T-cell (primary cell): ENCODE results near the gene RAPH1. TPM values are rescaled to one million over a fixed set of nuclear protein-coding genes. Genes with fewer than 3 reads are reported as not detected.

Source experiments
- ATAC-seq, 4 experiments: fragments of 200-7000 bp in 3 of 4; fragments of 150-1000 bp in 1 of 4; cut with Tn5 transposase; replicated peaks in 1 of 4; 1 replicate in 3 of 4; 2 replicates in 1 of 4; pipeline ENCODE4 v1.10.0; 2021; ENCODE audit warnings: moderate library complexity in 3 of 4, mild to moderate bottlenecking in 2 of 4, moderate number of reproducible peaks in 1 of 4
- CTCF ChIA-PET, 2 donors: fragments of 300-600 bp; sonication (Branson Sonifier 250); formaldehyde crosslinking; loops; one replicate each; lab custom pipeline; 2022; ENCODE audit warnings: antibody characterized with exemption in 2 of 2; lab: Charles Lee
- POLR2A ChIA-PET, 2 donors: fragments of 300-600 bp; sonication (Branson Sonifier 250); formaldehyde crosslinking; loops; one replicate each; lab custom pipeline; 2022; ENCODE audit warnings: antibody characterized with exemption in 2 of 2; lab: Charles Lee
- DNase-seq, 35 experiments: peaks; one replicate each; pipeline versions ENCODE4 v3.0.0 to v3.0.0-alpha.2; 2013 to 2023
- H3K27ac ChIP-seq: one replicate; pipeline ENCODE4 v1.5.1; 2013; ENCODE audit warnings: low read length
- H3K27me3 ChIP-seq, 2 experiments: replicated peaks in 1 of 2; 1 replicate in 1 of 2; 2 replicates in 1 of 2; pipeline versions ENCODE4 v1.6.1 to v1.7.0; 2013; ENCODE audit warnings: low read length in 1 of 2, mixed read lengths in 1 of 2; ENCODE audit not compliant: control insufficient read depth in 2 of 2, insufficient read depth in 2 of 2; ENCODE audit errors: extremely low read depth in 1 of 2
- H3K36me3 ChIP-seq, 2 donors: 1 replicate in 1 of 2; 2 replicates in 1 of 2; pipeline versions ENCODE4 v1.6.1 to v1.7.0; 2013; ENCODE audit warnings: low read length in 1 of 2; ENCODE audit not compliant: control insufficient read depth in 2 of 2, insufficient read depth in 1 of 2; ENCODE audit errors: extremely low read depth in 1 of 2
- H3K4me1 ChIP-seq, 2 experiments: 1 replicate in 1 of 2; 2 replicates in 1 of 2; pipeline versions ENCODE4 v1.6.1 to v1.7.0; 2013; ENCODE audit warnings: low read length in 2 of 2, mixed read lengths in 1 of 2; ENCODE audit not compliant: insufficient read depth in 2 of 2, control insufficient read depth in 1 of 2; ENCODE audit errors: extremely low read depth in 1 of 2
- H3K4me3 ChIP-seq, 2 donors: 1 replicate in 1 of 2; 2 replicates in 1 of 2; pipeline versions ENCODE4 v1.5.1 to v1.7.0; 2013; ENCODE audit warnings: mild to moderate bottlenecking in 2 of 2, low read length in 1 of 2, moderate library complexity in 1 of 2; ENCODE audit not compliant: control insufficient read depth in 1 of 2; ENCODE audit errors: extremely low read depth in 1 of 2
- H3K9me3 ChIP-seq: 2 replicates; pipeline ENCODE4 v1.7.0; 2013
- H3K27ac Mint-ChIP-seq, 2 donors: one replicate each; pipeline ENCODE4 v1.8.0; 2020 to 2021; ENCODE audit warnings: mild to moderate bottlenecking in 2 of 2, mixed read lengths in 2 of 2
- H3K27me3 Mint-ChIP-seq, 2 donors: one replicate each; pipeline ENCODE4 v1.8.0; 2021 to 2022; ENCODE audit warnings: mixed read lengths in 2 of 2
- H3K36me3 Mint-ChIP-seq: one replicate; pipeline ENCODE4 v1.8.0; 2021; ENCODE audit warnings: mixed read lengths
- H3K4me1 Mint-ChIP-seq, 3 donors: one replicate each; pipeline ENCODE4 v1.8.0; 2020 to 2022; ENCODE audit warnings: mixed read lengths in 3 of 3, mild to moderate bottlenecking in 1 of 3
- H3K4me3 Mint-ChIP-seq, 3 donors: one replicate each; pipeline ENCODE4 v1.8.0; 2020 to 2022; ENCODE audit warnings: mild to moderate bottlenecking in 3 of 3, mixed read lengths in 3 of 3, moderate library complexity in 3 of 3
- H3K9me3 Mint-ChIP-seq, 3 donors: one replicate each; pipeline ENCODE4 v1.8.0; 2020 to 2022; ENCODE audit warnings: mixed read lengths in 3 of 3
- WGBS: methylation state at CpG from one replicate; pipeline ENCODE4 v1.1.5; 2013; ENCODE audit warnings: missing lambda C conversion rate; ENCODE audit not compliant: insufficient coverage; 5-methylcytosine and 5-hydroxymethylcytosine counted together
- total RNA-seq, 35 experiments: library from RNA in 6 of 35; stranded (reverse) in 6 of 35; fragments of 120-200 nt in 1 of 35; gene quantifications; one replicate each; pipeline versions ENCODE4 v1.2.1 to v1.2.4 and lab custom pipeline; 2013 to 2026

The RAPH1 gene
- total RNA-seq, 5 donors from 2014 or later (not counting 1 experiment from before 2014, with no cell fraction given), result 1.4 to 4.4 (median 2.8) TPM

GRCh38 chr2:203492965-203493364 is 42.1 kb downstream of the RAPH1 start:
- peak in 2 of 4 experiments; percentile 48 to 55 for ATAC-seq
- Histone ChIP-seq H3K4me1 (no peaks in the 10 kb centered on the region), H3K4me3 (no peak overlapping the region), H3K9me3 (no peaks in the 10 kb centered on the region), H3K36me3 (peaks cover 0 to 2% of the 10 kb centered on the region in 2 donors), H3K27me3 (no peaks in the 10 kb centered on the region), H3K27ac (no peak overlapping the region)
- Mint-ChIP-seq H3K36me3 (peaks cover 4% of the 10 kb centered on the region), H3K4me3 (no peak overlapping the region), H3K9me3 (no peaks in the 10 kb centered on the region), H3K27ac (peak overlapping the region; percentile 43 to 49), H3K27me3 (no peaks in the 10 kb centered on the region), H3K4me1 (peaks cover 1 to 15% (median 14%) of the 10 kb centered on the region in 3 donors)
- POLR2A ChIA-PET, result interaction anchor here in 1 of 2 donors (0.6 to 0.9 kb wide), 2 partner anchors 323 to 325 kb away, joined by 3 to 4 read pairs; no protein-coding TSS in a partner anchor
- CTCF ChIA-PET, result interaction anchor here in 1 of 2 donors (0.6 kb wide), 1 partner anchor 160 kb away, joined by 10 read pairs; no protein-coding TSS in a partner anchor
- WGBS, result no CpG with 5 or more reads among the region's 2 CpGs
- DNase-seq, result peak in 1 of 35 experiments; percentile 24

- no peaks in the 10 kb centered on the region for H3K4me1 ChIP-seq
- no CpG with 5 or more reads among the region's 3 CpGs for WGBS
- H3K27ac Mint-ChIP-seq, result no peak overlapping the region
- no peak overlapping the region for H3K4me3 ChIP-seq
- no peaks in the 10 kb centered on the region for H3K9me3 Mint-ChIP-seq
- ATAC-seq (no peak), DNase-seq (no peak)
- H3K27me3 ChIP-seq, result no peaks in the 10 kb centered on the region
- POLR2A ChIA-PET, result no interaction called here
- no peak overlapping the region for H3K27ac ChIP-seq
- H3K4me1 Mint-ChIP-seq, result peaks cover 0 to 14% (median 13%) of the 10 kb centered on the region in 3 donors
- no peak overlapping the region for H3K4me3 Mint-ChIP-seq
- H3K36me3 Mint-ChIP-seq, result peaks cover 4% of the 10 kb centered on the region
- no peaks in the 10 kb centered on the region for H3K27me3 Mint-ChIP-seq
- H3K36me3 ChIP-seq, result peaks cover 0 to 2% of the 10 kb centered on the region in 2 donors
- no peaks in the 10 kb centered on the region for H3K9me3 ChIP-seq
- CTCF ChIA-PET, result interaction anchor here (0.7 kb wide), 2 partner anchors 159 to 323 kb away, joined by 3 to 5 read pairs; no protein-coding TSS in a partner anchor
These were observed 44.7 kb downstream of the RAPH1 start for GRCh38 chr2:203490391-203490790.

DNA sequence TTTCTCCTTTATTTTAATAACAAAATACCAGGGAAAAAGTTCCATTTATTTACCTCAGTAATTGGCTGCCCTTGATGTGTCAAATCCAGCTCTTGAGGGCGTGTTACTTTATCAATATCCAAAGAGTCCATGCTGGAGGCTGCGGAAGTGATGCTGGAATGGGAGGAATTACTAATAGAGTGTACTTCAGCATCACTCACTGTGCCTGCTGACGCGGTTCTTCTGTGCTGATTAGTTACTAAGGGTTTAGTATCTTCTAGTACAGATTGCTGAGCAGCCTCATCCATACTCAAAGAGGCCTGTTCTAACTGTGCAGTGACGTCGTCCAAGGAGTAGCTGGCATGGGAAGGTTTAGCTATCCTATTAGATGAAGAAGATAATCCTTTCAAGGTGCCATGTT is 45.6 kb downstream of the RAPH1 start:
- peaks cover under 1% of the 10 kb centered on the region in 2 experiments for H3K4me1 ChIP-seq
- Mint-ChIP-seq H3K4me1 (peaks cover 1 to 15% (median 14%) of the 10 kb centered on the region in 3 donors), H3K27ac (no peak overlapping the region), H3K36me3 (no peaks in the 10 kb centered on the region), H3K9me3 (no peaks in the 10 kb centered on the region), H3K27me3 (no peaks in the 10 kb centered on the region), H3K4me3 (no peak overlapping the region)
- no peaks in the 10 kb centered on the region for H3K27me3 ChIP-seq
- ChIA-PET POLR2A (interaction anchor here in 1 of 2 donors (0.6 kb wide), 1 partner anchor 406 kb away, joined by 8 read pairs; no protein-coding TSS in a partner anchor), CTCF (interaction anchor here in 1 of 2 donors (0.6 to 1.0 kb wide), 2 partner anchors 126 to 322 kb away, joined by 3 to 5 read pairs; no protein-coding TSS in a partner anchor)
- H3K36me3 ChIP-seq, result peaks cover 0 to 2% of the 10 kb centered on the region in 2 donors
- H3K9me3 ChIP-seq, result no peaks in the 10 kb centered on the region
- no peak overlapping the region for H3K27ac ChIP-seq
- H3K4me3 ChIP-seq, result no peak overlapping the region
- WGBS, result 100% methylated on average over 1 of the region's 6 CpGs
- ATAC-seq (no peak), DNase-seq (no peak)

- peak; percentile 82 to 95 (median 94) for ATAC-seq
- ChIA-PET CTCF (interaction anchor here (0.5 to 4.4 kb wide), 22 partner anchors 26 to 694 kb away, joined by 3 to 58 read pairs (median 4); no protein-coding TSS in a partner anchor), POLR2A (interaction anchor here (0.6 to 1.0 kb wide), 3 partner anchors 46 to 799 kb away, joined by 3 to 5 read pairs (median 3); no protein-coding TSS in a partner anchor)
- Histone ChIP-seq H3K27ac (no peak overlapping the region), H3K4me1 (peaks cover 3% of the 10 kb centered on the region in 2 experiments), H3K4me3 (no peak overlapping the region), H3K27me3 (no peaks in the 10 kb centered on the region), H3K9me3 (no peaks in the 10 kb centered on the region), H3K36me3 (no peaks in the 10 kb centered on the region)
- peak; percentile 3 to 80 (median 46) for DNase-seq
- no peaks in the 10 kb centered on the region for H3K36me3 Mint-ChIP-seq
- H3K4me3 Mint-ChIP-seq, result no peak overlapping the region
- peak overlapping the region in 1 of 2 donors; percentile 40 for H3K27ac Mint-ChIP-seq
- peaks cover 6 to 7% (median 7%) of the 10 kb centered on the region in 3 donors for H3K4me1 Mint-ChIP-seq
- H3K9me3 Mint-ChIP-seq, result no peaks in the 10 kb centered on the region
- 42% methylated on average over 5 of the region's 8 CpGs for WGBS
- H3K27me3 Mint-ChIP-seq, result no peaks in the 10 kb centered on the region
These were observed 50.6 kb downstream of the RAPH1 start for GRCh38 chr2:203484266-203485112.

DNA sequence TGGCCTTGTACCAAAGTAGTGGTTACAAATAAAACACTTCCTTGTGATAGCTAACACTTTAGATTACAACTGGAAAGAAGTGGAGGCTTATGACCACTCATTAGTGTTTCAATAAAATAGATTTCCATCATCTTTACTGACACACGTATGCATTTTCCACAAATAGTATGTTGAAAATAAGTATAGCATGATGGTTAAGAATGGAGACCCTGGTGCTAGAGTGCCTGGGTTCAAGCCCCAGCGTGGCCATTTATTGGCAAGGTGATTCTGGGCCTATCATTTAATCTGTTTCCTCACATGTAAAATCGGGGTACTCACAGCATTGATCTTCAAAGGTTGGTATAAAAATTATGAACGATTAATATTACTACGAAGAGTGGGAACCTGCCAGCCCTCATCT is 54.5 kb downstream of the RAPH1 start:
- no peak overlapping the region for H3K4me3 ChIP-seq
- H3K36me3 Mint-ChIP-seq, result no peaks in the 10 kb centered on the region
- H3K36me3 ChIP-seq, result no peaks in the 10 kb centered on the region
- CTCF ChIA-PET, result interaction anchor here in 1 of 2 donors (1.2 kb wide), 1 partner anchor 335 kb away, joined by 11 read pairs; no protein-coding TSS in a partner anchor
- H3K4me3 Mint-ChIP-seq, result no peak overlapping the region
- peaks cover 6 to 7% (median 7%) of the 10 kb centered on the region in 3 donors for H3K4me1 Mint-ChIP-seq
- no peak overlapping the region for H3K27ac ChIP-seq
- DNase-seq (no peak), ATAC-seq (no peak)
- no peaks in the 10 kb centered on the region for H3K9me3 ChIP-seq
- H3K4me1 ChIP-seq, result peaks cover 3% of the 10 kb centered on the region in 2 experiments
- POLR2A ChIA-PET, result interaction anchor here (0.5 to 0.7 kb wide), 3 partner anchors 11 to 488 kb away, joined by 3 to 6 read pairs (median 4); no protein-coding TSS in a partner anchor
- WGBS, result no CpG with 5 or more reads among the region's 5 CpGs
- H3K9me3 Mint-ChIP-seq, result no peaks in the 10 kb centered on the region
- H3K27me3 ChIP-seq, result no peaks in the 10 kb centered on the region
- no peak overlapping the region for H3K27ac Mint-ChIP-seq
- H3K27me3 Mint-ChIP-seq, result no peaks in the 10 kb centered on the region

GRCh38 chr2:203476881-203477280 is 58.2 kb downstream of the RAPH1 start:
- Histone ChIP-seq H3K27me3 (no peaks in the 10 kb centered on the region), H3K4me3 (no peak overlapping the region), H3K27ac (no peak overlapping the region), H3K9me3 (no peaks in the 10 kb centered on the region), H3K4me1 (no peaks in the 10 kb centered on the region), H3K36me3 (no peaks in the 10 kb centered on the region)
- Mint-ChIP-seq H3K27me3 (no peaks in the 10 kb centered on the region), H3K27ac (no peak overlapping the region), H3K4me1 (no peaks in the 10 kb centered on the region), H3K4me3 (no peak overlapping the region), H3K36me3 (no peaks in the 10 kb centered on the region), H3K9me3 (no peaks in the 10 kb centered on the region)
- ATAC-seq, result no peak
- POLR2A ChIA-PET, result no interaction called here
- no peak for DNase-seq
- CTCF ChIA-PET, result interaction anchor here in 1 of 2 donors (2.1 kb wide), 1 partner anchor 338 kb away, joined by 7 read pairs; no protein-coding TSS in a partner anchor
- 100% methylated on average over 1 of the region's 2 CpGs for WGBS
